GM12892 (cell line): Measurements from ENCODE around the gene USP40.

ENCODE experiments used
- DNase-seq: peaks from one replicate; pipeline ENCODE4 v3.0.0; 2011; ENCODE audit not compliant: insufficient read length
- FAIRE-seq: peaks from 2 replicates; lab custom pipeline; 2011; peaks lifted over from hg19 to GRCh38; lab: Jason Lieb, UNC
- POLR2A ChIP-seq: IDR thresholded peaks from 2 replicates; pipeline ENCODE4 v1.6.1; 2011; ENCODE audit warnings: low read depth, low read length, control low read depth
- POLR2AphosphoS5 ChIP-seq: IDR thresholded peaks from 2 replicates; pipeline ENCODE4 v1.6.1; 2011; ENCODE audit warnings: low read depth, low read length, control low read depth
- TAF1 ChIP-seq: IDR thresholded peaks from 2 replicates; pipeline ENCODE4 v1.6.1; 2011; ENCODE audit warnings: low read depth, mild to moderate bottlenecking, control low read depth, low read length, borderline replicate concordance

USP40 gene

GRCh38 chr2:233491326-233491725 lies 75.3 kb downstream of the USP40 start:
- TF ChIP-seq POLR2A, result no peak
- TF ChIP-seq POLR2AphosphoS5, result no peak
- no peak for TF ChIP-seq TAF1
- DNase-seq (no peak), FAIRE-seq (no peak)

GRCh38 chr2:233490831-233491230 lies 75.8 kb downstream of the USP40 start:
- no peak for TF ChIP-seq POLR2A
- no peak for TF ChIP-seq TAF1
- TF ChIP-seq POLR2AphosphoS5, result no peak
- DNase-seq, result no peak
- no peak for FAIRE-seq

DNA sequence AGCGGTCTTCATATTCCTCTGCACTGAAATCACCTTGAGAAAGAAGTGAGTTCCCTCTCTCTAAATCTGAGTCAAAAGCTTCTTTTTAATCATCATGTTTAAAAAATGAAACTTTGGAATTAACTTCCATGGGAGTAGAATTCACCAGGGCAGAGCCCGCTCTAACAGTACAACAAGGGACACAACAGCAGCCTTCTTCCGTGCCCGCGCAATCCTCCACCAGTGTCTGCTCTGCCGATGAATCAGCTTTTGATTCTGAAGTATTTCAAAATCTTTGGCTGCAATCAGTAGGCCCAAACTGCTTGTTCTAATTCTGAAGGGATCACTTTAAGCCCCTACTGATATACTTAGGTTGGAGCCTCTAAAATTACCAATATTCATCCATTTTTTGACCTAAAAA lies 76.9 kb downstream of the USP40 start:
- FAIRE-seq (no peak), DNase-seq (no peak)
- TF ChIP-seq TAF1 (no peak), POLR2A (no peak), POLR2AphosphoS5 (no peak)

DNA sequence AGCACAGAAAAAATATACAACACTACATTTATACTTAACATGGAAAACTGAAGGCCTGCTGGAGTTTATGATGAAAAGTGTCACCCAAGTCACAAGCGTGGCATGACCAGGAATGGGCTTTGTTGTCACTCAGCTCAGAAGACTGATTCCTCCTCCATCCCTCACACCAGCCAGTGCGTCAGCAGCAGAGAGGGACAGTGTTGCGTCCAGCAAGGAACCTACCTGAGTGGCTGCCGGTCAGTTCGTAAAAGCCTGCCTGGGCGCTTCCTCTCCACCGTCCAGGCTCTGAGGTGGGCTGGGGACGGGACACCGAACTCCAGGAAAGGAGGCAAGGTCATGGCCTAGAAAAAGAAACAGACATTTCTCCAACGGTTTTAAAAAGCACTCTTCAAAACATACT lies 77.4 kb downstream of the USP40 start:
- TF ChIP-seq POLR2A (no peak), POLR2AphosphoS5 (no peak)
- FAIRE-seq (no peak), DNase-seq (no peak)

DNA sequence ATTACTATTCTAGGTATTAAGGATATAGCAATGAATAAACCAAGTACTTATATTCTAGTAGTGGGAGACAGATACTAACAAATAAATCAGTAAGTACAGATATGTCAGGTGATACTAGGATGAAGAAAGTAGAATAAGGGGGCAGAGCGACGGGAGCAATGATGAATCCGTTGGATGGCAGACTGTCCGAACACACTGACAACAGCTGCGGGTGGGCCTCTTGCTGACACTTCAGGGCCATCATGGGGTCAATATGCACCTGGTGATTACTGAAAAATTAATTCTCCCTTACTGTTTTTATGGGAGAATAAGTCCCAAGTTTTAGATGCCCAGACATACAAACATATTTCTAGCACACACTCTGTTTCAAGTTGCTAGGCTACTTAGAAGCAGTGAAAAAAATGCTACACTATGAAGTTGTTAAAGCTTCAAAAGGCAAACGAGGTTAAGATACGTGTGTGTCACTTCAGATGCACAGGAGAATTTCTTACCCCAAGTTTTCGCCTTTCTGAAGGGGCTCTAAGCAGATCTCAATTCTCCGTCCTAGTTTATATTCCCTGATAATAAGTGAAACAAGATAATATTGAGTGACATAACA lies 78.7 kb downstream of the USP40 start:
- no peak for DNase-seq
- TF ChIP-seq TAF1 (no peak), POLR2AphosphoS5 (no peak), POLR2A (no peak)
- FAIRE-seq, result no peak

- no peak for TF ChIP-seq POLR2A
- no peak for TF ChIP-seq TAF1
- no peak for TF ChIP-seq POLR2AphosphoS5
- no peak for FAIRE-seq
- DNase-seq, result no peak
These were observed 79.6 kb downstream of the USP40 start for GRCh38 chr2:233486778-233487552.

- DNase-seq (no peak), FAIRE-seq (no peak)
- TF ChIP-seq POLR2AphosphoS5 (no peak), TAF1 (no peak), POLR2A (no peak)
These were observed 80.2 kb downstream of the USP40 start for GRCh38 chr2:233486357-233486756.

DNA sequence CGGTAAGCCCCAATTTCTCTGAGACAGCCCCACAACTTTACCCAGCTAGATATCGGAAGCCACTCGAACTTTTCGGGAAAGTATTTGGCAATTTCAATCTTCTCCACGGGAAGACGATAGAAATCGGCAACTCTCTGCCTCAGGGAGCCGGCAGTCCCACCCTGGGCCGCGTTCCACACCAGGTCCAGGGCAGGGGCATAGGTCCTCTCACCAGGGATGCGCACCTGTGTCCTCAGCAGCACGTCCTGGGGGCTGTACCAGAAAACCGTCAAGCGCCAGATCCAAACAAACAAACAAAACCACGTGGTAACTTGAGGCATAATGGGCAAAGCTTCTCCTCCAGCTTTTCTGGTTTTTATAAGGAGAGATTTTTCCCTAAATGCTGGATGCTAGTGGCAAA lies 80.9 kb downstream of the USP40 start:
- FAIRE-seq, result no peak
- DNase-seq, result no peak

DNA sequence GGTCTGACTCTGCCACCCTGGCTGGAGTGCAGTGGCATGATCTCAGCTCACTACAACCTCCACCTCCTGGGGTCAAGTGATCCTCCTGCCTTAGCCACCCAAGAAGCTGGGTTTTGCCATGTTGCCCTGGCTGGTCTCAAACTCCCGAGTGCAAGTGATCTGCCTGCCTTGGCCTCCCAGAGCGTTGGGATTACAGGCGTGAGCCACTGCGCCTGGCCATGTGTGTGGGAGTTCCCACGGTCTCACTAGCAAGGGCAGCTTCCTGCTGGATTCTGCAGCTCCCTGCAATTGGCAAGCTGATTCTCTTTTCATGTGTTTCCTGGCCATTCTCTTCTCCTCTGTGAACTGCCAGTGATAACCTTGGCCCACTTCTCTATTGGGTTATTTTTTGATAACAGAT lies 84.0 kb downstream of the USP40 start:
- no peak for FAIRE-seq

More for the DNA sequence above, 80.9 kb downstream of the USP40 start:
- TF ChIP-seq TAF1, result no peak
- no peak for TF ChIP-seq POLR2A
- no peak for TF ChIP-seq POLR2AphosphoS5

GRCh38 chr2:233481368-233482142 lies 85.0 kb downstream of the USP40 start:
- no peak for FAIRE-seq
- no peak for TF ChIP-seq POLR2A
- no peak for TF ChIP-seq POLR2AphosphoS5
- TF ChIP-seq TAF1, result no peak
- DNase-seq, result no peak

More for the DNA sequence above, 84.0 kb downstream of the USP40 start:
- no peak for TF ChIP-seq TAF1
- no peak for TF ChIP-seq POLR2AphosphoS5
- TF ChIP-seq POLR2A, result no peak
- no peak for DNase-seq

- FAIRE-seq (no peak), DNase-seq (no peak)
- TF ChIP-seq POLR2AphosphoS5 (no peak), TAF1 (no peak), POLR2A (no peak)
These were observed 85.9 kb downstream of the USP40 start for GRCh38 chr2:233480490-233481202.
